Aorta (tissue), 5 donors: ENCODE data around the gene ATXN7L3. TPM values are rescaled to one million over a fixed set of nuclear protein-coding genes. Genes with fewer than 3 reads are reported as not detected.

Source experiments
- ATAC-seq: fragments of 200-7000 bp; cut with Tn5 transposase; one replicate; pipeline ENCODE4 v1.9.1; 2022; ENCODE audit warnings: moderate library complexity; ENCODE audit not compliant: low FRiP score
- DNase-seq, 2 donors: peaks; one replicate each; pipeline ENCODE4 v3.0.0-alpha.2; 2020
- H3K27ac ChIP-seq, 2 donors: one replicate each; pipeline ENCODE4 v1.5.1; 2013; ENCODE audit warnings: low read length in 2 of 2, mild to moderate bottlenecking in 2 of 2, moderate library complexity in 2 of 2, control low read depth in 1 of 2, inconsistent platforms in 1 of 2, low read depth in 1 of 2
- H3K27me3 ChIP-seq, 2 donors: one replicate each; pipeline ENCODE4 v1.6.1; 2013; ENCODE audit warnings: control low read depth in 1 of 2, low read length in 1 of 2, mild to moderate bottlenecking in 1 of 2, moderate library complexity in 1 of 2; ENCODE audit not compliant: insufficient read depth in 2 of 2, control insufficient read depth in 1 of 2
- H3K36me3 ChIP-seq, 2 donors: one replicate each; pipeline ENCODE4 v1.6.1; 2013; ENCODE audit warnings: control low read depth in 1 of 2, low read length in 1 of 2, mild to moderate bottlenecking in 1 of 2; ENCODE audit not compliant: insufficient read depth in 2 of 2, control insufficient read depth in 1 of 2
- H3K4me1 ChIP-seq, 2 donors: one replicate each; pipeline ENCODE4 v1.6.1; 2013; ENCODE audit warnings: low read length in 2 of 2, control low read depth in 1 of 2, mild to moderate bottlenecking in 1 of 2, moderate library complexity in 1 of 2; ENCODE audit not compliant: insufficient read depth in 2 of 2, control insufficient read depth in 1 of 2
- H3K4me3 ChIP-seq, 2 donors: one replicate each; pipeline ENCODE4 v1.5.1; 2013; ENCODE audit warnings: low read length in 2 of 2, control low read depth in 1 of 2, mild to moderate bottlenecking in 1 of 2
- H3K9me3 ChIP-seq: one replicate; pipeline ENCODE4 v1.6.1; 2013; ENCODE audit warnings: mild to moderate bottlenecking, low read length; ENCODE audit not compliant: control insufficient read depth
- WGBS, 2 donors: extraction: QIAGEN DNeasy Blood & Tissue Kit; methylation state at CpG; one replicate each; pipeline ENCODE4 v1.1.7; 2013; 5-methylcytosine and 5-hydroxymethylcytosine counted together
- intact Hi-C, 2 donors: fragments of 100-400 bp; cut with DNase I; formaldehyde crosslinking; loops; one replicate each; pipeline versions ENCODE4 v1.14.2 to v1.15.0; 2022
- polyA plus RNA-seq, 2 donors: library from polyadenylated mRNA; stranded (reverse); fragments of 200-250 nt; gene quantifications; one replicate each; pipeline ENCODE4 v1.2.3, GENCODE V29; 2013
- total RNA-seq, 2 donors: library from RNA; stranded (reverse); fragmentation: NEBNext Ultra II Directional; extraction: Animal tissue kit (Norgen Biotek cat#: 25700); gene quantifications; one replicate each; pipeline ENCODE4 v1.2.1, GENCODE V29; 2021
- donor health status: healthy with polysubstance abuse.
- donor health status: Bipolar disorder and iron deficiency.
- donor health status: DM: no; HTN: no; CAD: no.
- donor health status: DM: no; HTN: no; CAD: no.
- donor health status: DM: yes; HTN: yes; CAD: no.

ATXN7L3 gene
- total and polyA plus RNA-seq, 4 donors = 18.7 to 67.5 (median 49.3) TPM

DNA sequence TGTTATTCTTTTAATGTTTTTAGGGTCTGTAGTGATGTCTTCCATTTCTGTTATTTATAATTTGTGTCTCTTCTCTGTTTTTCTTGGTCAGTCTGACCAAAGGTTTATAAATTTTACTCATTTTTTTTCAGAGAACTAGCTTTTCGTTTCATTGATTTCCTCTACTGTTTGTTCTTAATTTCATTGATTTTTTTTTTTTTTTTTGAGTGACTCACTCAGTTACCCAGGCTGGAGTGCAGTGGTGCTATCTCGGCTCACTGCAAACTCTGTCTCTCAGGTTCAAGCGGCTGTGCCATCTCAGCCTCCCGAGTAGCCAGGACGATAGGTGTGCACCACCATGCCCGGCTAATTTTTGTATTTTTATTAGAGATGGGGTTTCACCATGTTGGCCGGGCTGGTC, 32.4 kb upstream of the ATXN7L3 start:
- no peak overlapping the region for H3K4me3 ChIP-seq
- no peak for ATAC-seq
- intact Hi-C loops = no loop called here
- H3K27me3 ChIP-seq = no peaks in the 10 kb centered on the region
- 88 to 90% methylated on average over 7 of the region's 7 CpGs for WGBS, 2 donors
- no peaks in the 10 kb centered on the region for H3K4me1 ChIP-seq
- no peak overlapping the region for H3K27ac ChIP-seq
- H3K9me3 ChIP-seq = no peaks in the 10 kb centered on the region
- H3K36me3 ChIP-seq = no peaks in the 10 kb centered on the region
- DNase-seq = no peak

DNA sequence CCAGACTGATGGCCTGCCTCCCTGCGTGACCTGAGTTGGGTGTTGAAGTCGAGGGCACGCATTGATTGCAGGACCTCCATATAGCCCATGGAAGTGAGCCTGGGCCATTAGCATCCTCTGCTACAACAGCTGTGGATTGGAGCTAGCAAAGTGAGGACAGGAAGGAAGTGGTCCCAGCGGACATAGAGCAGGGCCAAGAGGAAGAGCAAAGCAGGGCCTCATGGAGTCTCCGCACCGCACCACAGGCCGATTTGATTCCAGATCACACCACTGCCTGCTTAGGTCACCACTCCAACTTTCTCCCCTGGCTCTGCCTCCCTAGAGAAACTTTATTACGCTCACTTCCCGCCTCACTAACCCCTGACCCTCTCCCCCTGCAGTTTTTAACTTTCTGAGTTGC, 30.5 kb upstream of the ATXN7L3 start:
- 72 to 83% methylated on average over 8 to 9 of the region's 9 CpGs for WGBS, 2 donors
- ATAC-seq = no peak
- no peak overlapping the region for H3K4me3 ChIP-seq
- no peaks in the 10 kb centered on the region for H3K4me1 ChIP-seq
- H3K27me3 ChIP-seq = no peaks in the 10 kb centered on the region
- DNase-seq = no peak
- no peaks in the 10 kb centered on the region for H3K9me3 ChIP-seq
- H3K27ac ChIP-seq = no peak overlapping the region
- intact Hi-C loops = no loop called here
- H3K36me3 ChIP-seq = no peaks in the 10 kb centered on the region

DNA sequence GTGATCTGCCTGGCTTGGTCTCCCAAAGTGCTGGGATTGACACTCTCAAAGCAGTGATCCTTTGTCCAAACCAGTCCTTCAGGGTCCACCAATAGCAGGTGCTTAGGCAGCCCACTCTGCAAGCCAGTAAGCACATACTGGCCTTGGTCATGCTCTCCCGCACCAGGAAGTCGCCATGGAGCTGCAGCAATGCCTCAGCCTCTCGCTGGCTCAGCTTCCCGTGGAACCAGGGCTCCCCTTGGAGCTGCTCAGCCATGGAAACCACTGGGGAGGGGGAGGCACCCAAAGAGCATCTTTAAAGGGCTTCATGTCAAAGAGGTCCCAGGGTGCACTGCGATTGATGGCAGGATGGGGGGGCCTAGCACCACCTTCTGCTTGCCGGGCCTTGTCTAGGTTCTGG, 29.4 kb upstream of the ATXN7L3 start:
- no peak for ATAC-seq
- no peaks in the 10 kb centered on the region for H3K27me3 ChIP-seq
- H3K4me3 ChIP-seq = no peak overlapping the region
- no peak overlapping the region for H3K27ac ChIP-seq
- 83 to 84% methylated on average over 6 of the region's 6 CpGs for WGBS, 2 donors
- H3K36me3 ChIP-seq = no peaks in the 10 kb centered on the region
- H3K9me3 ChIP-seq = no peaks in the 10 kb centered on the region
- H3K4me1 ChIP-seq = no peaks in the 10 kb centered on the region
- DNase-seq = no peak
- intact Hi-C loops = no loop called here

DNA sequence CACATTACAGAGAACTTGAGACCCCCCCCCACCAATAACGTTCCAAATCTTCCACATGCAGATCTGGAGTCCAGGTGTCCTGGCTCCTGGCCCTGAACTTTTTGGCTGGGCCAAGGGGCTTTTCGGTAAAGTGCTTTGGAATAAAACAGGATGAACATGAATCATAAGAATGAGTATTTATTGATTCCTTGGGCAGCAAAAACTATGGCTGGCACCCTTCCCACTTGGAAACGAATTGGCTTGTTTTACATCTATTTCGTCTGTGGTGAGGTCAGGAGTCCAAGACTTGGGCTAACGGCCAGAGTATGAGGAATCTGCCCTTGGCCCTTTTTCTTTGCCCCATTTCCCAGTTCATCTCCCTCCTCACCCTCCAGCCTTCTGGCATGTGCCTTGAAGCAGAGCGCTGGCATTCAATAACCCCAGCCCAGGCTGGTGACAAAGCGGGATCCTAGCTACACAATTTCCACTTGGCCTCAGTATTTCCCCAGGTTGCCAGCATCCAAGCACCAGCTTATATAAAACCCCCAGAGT, 23.9 kb upstream of the ATXN7L3 start:
- intact Hi-C loops = no loop called here
- Histone ChIP-seq H3K27ac (peak overlapping the region; percentile 5 to 54), H3K27me3 (no peaks in the 10 kb centered on the region), H3K4me1 (peaks cover 0 to 2% of the 10 kb centered on the region in 2 donors), H3K4me3 (no peak overlapping the region), H3K36me3 (no peaks in the 10 kb centered on the region), H3K9me3 (no peaks in the 10 kb centered on the region)
- no peak for DNase-seq
- 4 to 8% methylated on average over 7 of the region's 7 CpGs for WGBS, 2 donors
- ATAC-seq = no peak

DNA sequence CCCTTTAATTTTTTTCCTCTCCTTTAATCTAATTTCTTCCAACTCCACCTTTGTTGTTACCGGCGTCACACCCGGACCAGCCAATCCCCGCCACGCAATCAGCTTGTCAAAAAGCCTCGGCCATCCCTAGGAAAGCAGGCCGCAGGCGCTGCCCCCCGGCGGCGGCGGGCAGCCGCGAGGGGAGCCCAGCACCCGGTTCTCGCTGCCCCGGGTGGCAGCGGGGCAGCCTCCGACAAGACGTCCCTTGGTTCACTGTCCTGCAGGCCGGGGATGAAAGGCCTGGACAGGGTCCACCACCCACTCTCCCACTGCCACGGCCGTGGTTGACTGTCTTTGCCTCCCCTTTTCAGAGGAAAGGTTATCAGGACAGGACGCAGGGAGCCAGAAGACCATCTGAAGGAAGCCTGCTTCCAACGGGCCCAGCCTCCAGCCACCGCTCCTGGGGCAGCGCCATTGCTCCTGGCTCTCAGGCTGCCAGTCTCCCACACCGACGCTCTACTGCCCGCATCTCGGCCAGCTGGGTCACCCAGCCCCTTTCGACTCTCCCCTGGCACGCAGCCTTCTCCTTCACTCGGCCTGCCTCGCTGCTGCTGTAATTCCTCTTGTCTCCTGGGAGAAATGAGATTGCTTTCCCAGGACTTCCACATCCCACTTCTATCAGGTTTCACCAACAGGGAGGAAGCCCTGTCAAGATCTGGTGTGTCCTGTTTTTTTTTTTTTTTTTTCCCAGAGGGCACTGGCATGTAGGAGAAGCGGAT, 22.6 kb upstream of the ATXN7L3 start:
- Histone ChIP-seq H3K27ac (peak overlapping the region; percentile 33 to 88), H3K4me3 (peak overlapping the region; percentile 90 to 98), H3K9me3 (no peaks in the 10 kb centered on the region), H3K4me1 (peaks cover 0 to 2% of the 10 kb centered on the region in 2 donors), H3K27me3 (no peaks in the 10 kb centered on the region), H3K36me3 (no peaks in the 10 kb centered on the region)
- DNase-seq (peak; percentile 87 to 91), ATAC-seq (peak; percentile 61)
- WGBS, 2 donors = 0 to 2% methylated on average over 36 of the region's 36 CpGs
- intact Hi-C loops = no loop called here

DNA sequence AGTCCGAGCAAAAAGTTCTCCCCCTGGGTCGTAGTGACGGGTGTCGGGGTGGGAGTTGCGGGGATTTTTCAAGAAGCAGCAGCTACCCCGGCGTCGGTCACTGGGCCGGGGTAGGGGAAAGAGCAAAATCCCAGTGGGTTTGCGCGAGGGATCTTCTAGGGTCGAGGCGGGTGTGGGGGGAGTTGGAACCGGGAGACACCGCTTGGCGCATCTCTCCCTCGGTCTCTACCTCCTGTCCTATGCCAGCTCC, 22.1 kb upstream of the ATXN7L3 start:
- Histone ChIP-seq H3K36me3 (no peaks in the 10 kb centered on the region), H3K27me3 (no peaks in the 10 kb centered on the region), H3K4me3 (peak overlapping the region; percentile 90 to 98), H3K4me1 (peaks cover 0 to 2% of the 10 kb centered on the region in 2 donors), H3K27ac (peak overlapping the region; percentile 33 to 88), H3K9me3 (no peaks in the 10 kb centered on the region)
- WGBS, 2 donors = 0 to 1% methylated on average over 17 of the region's 17 CpGs
- ATAC-seq (no peak), DNase-seq (peak; percentile 68 to 74)
- intact Hi-C loops = no loop called here

GRCh38 chr17:44221084-44221861, 21.6 kb upstream of the ATXN7L3 start:
- peak; percentile 85 to 90 for DNase-seq
- H3K27ac ChIP-seq = peak overlapping the region; percentile 88 to 99
- WGBS, 2 donors = 0 to 1% methylated on average over 47 to 54 of the region's 54 CpGs
- no peaks in the 10 kb centered on the region for H3K9me3 ChIP-seq
- H3K27me3 ChIP-seq = no peaks in the 10 kb centered on the region
- H3K4me1 ChIP-seq = peaks cover 0 to 2% of the 10 kb centered on the region in 2 donors
- intact Hi-C loops = no loop called here
- H3K36me3 ChIP-seq = peaks cover 0 to 2% of the 10 kb centered on the region in 2 donors
- peak overlapping the region; percentile 90 to 98 for H3K4me3 ChIP-seq
- peak; percentile 63 for ATAC-seq

- H3K9me3 ChIP-seq = no peaks in the 10 kb centered on the region
- H3K4me3 ChIP-seq = peak overlapping the region; percentile 90 to 98
- peaks cover 0 to 2% of the 10 kb centered on the region in 2 donors for H3K4me1 ChIP-seq
- H3K27me3 ChIP-seq = no peaks in the 10 kb centered on the region
- peak; percentile 55 for ATAC-seq
- peak; percentile 67 to 82 for DNase-seq
- peak overlapping the region; percentile 94 to 99 for H3K27ac ChIP-seq
- H3K36me3 ChIP-seq = peaks cover 0 to 5% of the 10 kb centered on the region in 2 donors
- 1% methylated on average over 92 to 108 of the region's 108 CpGs for WGBS, 2 donors
- intact Hi-C loops = no loop called here
These were observed 20.8 kb upstream of the ATXN7L3 start for GRCh38 chr17:44220213-44221083.
